ENCODE measurements around the gene ST7L. TPM values are rescaled to one million over a fixed set of nuclear protein-coding genes. Genes with fewer than 3 reads are reported as not detected.

Gene ST7L
- total and polyA plus RNA-seq, 2 donors (not counting 3 experiments of a cell fraction or from before 2014, with no cell fraction given), result 12.3 to 28.4 TPM

GRCh38 chr1:112564081-112564480, 54.9 kb downstream of the ST7L start:
- TF ChIP-seq, protein P1, sequence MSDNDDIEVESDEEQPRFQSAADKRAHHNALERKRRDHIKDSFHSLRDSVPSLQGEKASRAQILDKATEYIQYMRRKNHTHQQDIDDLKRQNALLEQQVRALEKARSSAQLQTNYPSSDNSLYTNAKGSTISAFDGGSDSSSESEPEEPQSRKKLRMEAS (IDR thresholded peaks at IDR 0.05; ENCODE audit: insufficient read depth, insufficient read length), result no peak
- TF ChIP-seq MYC (IDR thresholded peaks at IDR 0.05; ENCODE audit: low read depth, low read length) (no peak), POLR2A (IDR thresholded peaks at IDR 0.05; ENCODE audit: low read depth, low read length) (no peak), FOS (IDR thresholded peaks at IDR 0.05; ENCODE audit: borderline replicate concordance, insufficient read depth, low read length) (no peak), JUN (IDR thresholded peaks at IDR 0.05; ENCODE audit: borderline replicate concordance, insufficient read depth, insufficient read length, low read depth) (no peak), GATA2 (IDR thresholded peaks at IDR 0.05; ENCODE audit: insufficient read depth, insufficient read length, low read depth, low read length) (no peak), EZH2 (IDR thresholded peaks at IDR 0.05; ENCODE audit: borderline replicate concordance, low read depth, low read length, severe bottlenecking) (no peak), POLR2AphosphoS5 (IDR thresholded peaks at IDR 0.05; ENCODE audit: insufficient read depth, low read depth, low read length) (no peak)
- TF ChIP-seq, protein P2, sequence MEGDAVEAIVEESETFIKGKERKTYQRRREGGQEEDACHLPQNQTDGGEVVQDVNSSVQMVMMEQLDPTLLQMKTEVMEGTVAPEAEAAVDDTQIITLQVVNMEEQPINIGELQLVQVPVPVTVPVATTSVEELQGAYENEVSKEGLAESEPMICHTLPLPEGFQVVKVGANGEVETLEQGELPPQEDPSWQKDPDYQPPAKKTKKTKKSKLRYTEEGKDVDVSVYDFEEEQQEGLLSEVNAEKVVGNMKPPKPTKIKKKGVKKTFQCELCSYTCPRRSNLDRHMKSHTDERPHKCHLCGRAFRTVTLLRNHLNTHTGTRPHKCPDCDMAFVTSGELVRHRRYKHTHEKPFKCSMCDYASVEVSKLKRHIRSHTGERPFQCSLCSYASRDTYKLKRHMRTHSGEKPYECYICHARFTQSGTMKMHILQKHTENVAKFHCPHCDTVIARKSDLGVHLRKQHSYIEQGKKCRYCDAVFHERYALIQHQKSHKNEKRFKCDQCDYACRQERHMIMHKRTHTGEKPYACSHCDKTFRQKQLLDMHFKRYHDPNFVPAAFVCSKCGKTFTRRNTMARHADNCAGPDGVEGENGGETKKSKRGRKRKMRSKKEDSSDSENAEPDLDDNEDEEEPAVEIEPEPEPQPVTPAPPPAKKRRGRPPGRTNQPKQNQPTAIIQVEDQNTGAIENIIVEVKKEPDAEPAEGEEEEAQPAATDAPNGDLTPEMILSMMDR (IDR thresholded peaks at IDR 0.05; ENCODE audit: extremely low read depth in 1 of 2, insufficient read depth in 1 of 2, low read depth in 1 of 2, low read length in 2 of 2), result no peak
- H3K9me1 ChIP-seq (replicated peaks; ENCODE audit: control insufficient read depth, extremely low read depth, insufficient read depth, low read length), result no peaks in the 10 kb centered on the region
- peaks cover 8% of the 10 kb centered on the region for H3K4me1 ChIP-seq (ENCODE audit: control insufficient read depth, extremely low read depth, insufficient read depth, low read length)
- BruUV-seq (replicated peaks), result no TSS peak
- ChIA-PET POLR2A (no interaction called here), CTCF (no interaction called here)
- dilution Hi-C loops (cut with MboI; ENCODE audit: extremely low pct_ligation_motif_present, low sequenced_read_pairs) (no loop called here), intact Hi-C loops (cut with micrococcal nuclease) (loop anchor here (2.0 kb wide), 1 partner anchor 19 kb away; no protein-coding TSS in a partner anchor)
- no peaks in the 10 kb centered on the region for H3K36me3 ChIP-seq (ENCODE audit: control insufficient read depth in 2 of 2, extremely low read depth in 1 of 2, insufficient read depth in 2 of 2, low read length in 2 of 2)
- H3K4me2 ChIP-seq (ENCODE audit: insufficient read depth, low read length), result no peak overlapping the region
- H3K27me3 ChIP-seq (ENCODE audit: control insufficient read depth in 2 of 2, insufficient read depth in 2 of 2, low read length in 2 of 2), result no peaks in the 10 kb centered on the region
- no peak overlapping the region for H2AFZ ChIP-seq (ENCODE audit: low read depth, low read length)
- no peak overlapping the region for H3K9ac ChIP-seq (replicated peaks; ENCODE audit: extremely low read depth, insufficient read depth, low read length)
- peak overlapping the region; percentile 11 for H3K27ac ChIP-seq (ENCODE audit: insufficient read depth, low read depth, low read length)
- no peaks in the 10 kb centered on the region for H4K20me1 ChIP-seq (replicated peaks; ENCODE audit: control insufficient read depth, extremely low read depth, insufficient read depth, low read length)
- H3K4me3 ChIP-seq (replicated peaks in 1 of 3; ENCODE audit: insufficient read depth in 1 of 3, low read depth in 1 of 3, low read length in 3 of 3), result no peak overlapping the region
- FAIRE-seq (no peak), DNase-seq (ENCODE audit: low read depth, low spot score) (no peak)
- H3K79me2 ChIP-seq (ENCODE audit: control insufficient read depth, insufficient read depth, low read length), result no peaks in the 10 kb centered on the region
- H3K9me3 ChIP-seq (replicated peaks; ENCODE audit: control insufficient read depth, insufficient read depth, low read length), result no peaks in the 10 kb centered on the region
